ENCODE data around the gene DPYSL5.

DNA sequence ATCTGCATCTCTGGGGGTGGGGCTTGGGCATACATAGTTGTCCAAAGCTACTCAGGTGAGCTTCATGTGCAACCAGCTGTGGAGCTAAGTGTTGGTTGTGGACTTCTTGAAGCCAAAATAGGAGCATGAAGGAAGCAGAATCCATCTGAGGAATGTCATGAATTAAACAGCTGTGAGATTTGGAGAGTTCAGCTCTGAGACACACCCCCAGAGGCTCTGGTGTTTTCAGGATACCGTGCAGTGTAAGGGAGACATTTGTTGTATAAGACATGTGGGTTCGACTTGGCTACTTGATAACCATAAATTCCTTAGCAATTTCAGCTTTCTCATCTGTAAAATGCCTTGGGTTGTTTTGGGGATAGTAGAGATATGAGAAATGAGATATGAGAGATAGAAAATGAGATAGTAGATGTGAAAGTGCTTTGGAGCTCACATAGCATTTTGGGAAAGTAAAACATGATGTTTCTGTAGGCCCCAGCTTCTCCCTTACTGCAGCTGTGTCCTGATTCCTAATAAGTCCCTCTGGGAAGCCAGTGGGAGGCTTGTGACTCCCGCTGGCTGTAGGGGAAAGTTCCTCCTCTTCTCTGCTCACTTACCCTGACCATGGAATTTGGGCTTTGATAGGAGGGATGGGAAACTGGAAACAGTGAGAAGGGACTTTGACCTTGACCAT is 50.0 kb downstream of the DPYSL5 start:
- TF ChIP-seq, protein P1, sequence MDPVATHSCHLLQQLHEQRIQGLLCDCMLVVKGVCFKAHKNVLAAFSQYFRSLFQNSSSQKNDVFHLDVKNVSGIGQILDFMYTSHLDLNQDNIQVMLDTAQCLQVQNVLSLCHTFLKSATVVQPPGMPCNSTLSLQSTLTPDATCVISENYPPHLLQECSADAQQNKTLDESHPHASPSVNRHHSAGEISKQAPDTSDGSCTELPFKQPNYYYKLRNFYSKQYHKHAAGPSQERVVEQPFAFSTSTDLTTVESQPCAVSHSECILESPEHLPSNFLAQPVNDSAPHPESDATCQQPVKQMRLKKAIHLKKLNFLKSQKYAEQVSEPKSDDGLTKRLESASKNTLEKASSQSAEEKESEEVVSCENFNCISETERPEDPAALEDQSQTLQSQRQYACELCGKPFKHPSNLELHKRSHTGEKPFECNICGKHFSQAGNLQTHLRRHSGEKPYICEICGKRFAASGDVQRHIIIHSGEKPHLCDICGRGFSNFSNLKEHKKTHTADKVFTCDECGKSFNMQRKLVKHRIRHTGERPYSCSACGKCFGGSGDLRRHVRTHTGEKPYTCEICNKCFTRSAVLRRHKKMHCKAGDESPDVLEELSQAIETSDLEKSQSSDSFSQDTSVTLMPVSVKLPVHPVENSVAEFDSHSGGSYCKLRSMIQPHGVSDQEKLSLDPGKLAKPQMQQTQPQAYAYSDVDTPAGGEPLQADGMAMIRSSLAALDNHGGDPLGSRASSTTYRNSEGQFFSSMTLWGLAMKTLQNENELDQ (CRISPR knock-in tag; IDR thresholded peaks at IDR 0.05; ENCODE audit: borderline replicate concordance) = no peak
- TF ChIP-seq MAFF (IDR thresholded peaks at IDR 0.05; ENCODE audit: low read length) (no peak), POLR2AphosphoS5 (IDR thresholded peaks at IDR 0.05; ENCODE audit: control insufficient read depth, insufficient read depth, low read depth, low read length) (no peak), GTF2E2 (tag; IDR thresholded peaks at IDR 0.05) (no peak), ZFP36 (IDR thresholded peaks at IDR 0.05; ENCODE audit: low read depth, low read length, partially characterized antibody) (no peak), POLR2A (conservative IDR thresholded peaks at IDR 0.05) (no peak), TOE1 (IDR thresholded peaks at IDR 0.05; ENCODE audit: borderline replicate concordance) (no peak), TOE1 (CRISPR knock-in tag; IDR thresholded peaks at IDR 0.05; ENCODE audit: borderline replicate concordance, low read depth) (no peak), EP300 (IDR thresholded peaks at IDR 0.05; ENCODE audit: low read length) (no peak), ZNF583 (CRISPR knock-in tag; IDR thresholded peaks at IDR 0.05) (no peak), PHF8 (IDR thresholded peaks at IDR 0.05; ENCODE audit: borderline replicate concordance, low read length) (no peak)
- TF ChIP-seq, protein P2, sequence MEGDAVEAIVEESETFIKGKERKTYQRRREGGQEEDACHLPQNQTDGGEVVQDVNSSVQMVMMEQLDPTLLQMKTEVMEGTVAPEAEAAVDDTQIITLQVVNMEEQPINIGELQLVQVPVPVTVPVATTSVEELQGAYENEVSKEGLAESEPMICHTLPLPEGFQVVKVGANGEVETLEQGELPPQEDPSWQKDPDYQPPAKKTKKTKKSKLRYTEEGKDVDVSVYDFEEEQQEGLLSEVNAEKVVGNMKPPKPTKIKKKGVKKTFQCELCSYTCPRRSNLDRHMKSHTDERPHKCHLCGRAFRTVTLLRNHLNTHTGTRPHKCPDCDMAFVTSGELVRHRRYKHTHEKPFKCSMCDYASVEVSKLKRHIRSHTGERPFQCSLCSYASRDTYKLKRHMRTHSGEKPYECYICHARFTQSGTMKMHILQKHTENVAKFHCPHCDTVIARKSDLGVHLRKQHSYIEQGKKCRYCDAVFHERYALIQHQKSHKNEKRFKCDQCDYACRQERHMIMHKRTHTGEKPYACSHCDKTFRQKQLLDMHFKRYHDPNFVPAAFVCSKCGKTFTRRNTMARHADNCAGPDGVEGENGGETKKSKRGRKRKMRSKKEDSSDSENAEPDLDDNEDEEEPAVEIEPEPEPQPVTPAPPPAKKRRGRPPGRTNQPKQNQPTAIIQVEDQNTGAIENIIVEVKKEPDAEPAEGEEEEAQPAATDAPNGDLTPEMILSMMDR (IDR thresholded peaks at IDR 0.05 in 2 of 3, conservative IDR thresholded peaks at IDR 0.05 in 1 of 3; ENCODE audit: insufficient read depth in 2 of 3, low read depth in 1 of 3, low read length in 3 of 3) = no peak
- TF ChIP-seq, protein P3, sequence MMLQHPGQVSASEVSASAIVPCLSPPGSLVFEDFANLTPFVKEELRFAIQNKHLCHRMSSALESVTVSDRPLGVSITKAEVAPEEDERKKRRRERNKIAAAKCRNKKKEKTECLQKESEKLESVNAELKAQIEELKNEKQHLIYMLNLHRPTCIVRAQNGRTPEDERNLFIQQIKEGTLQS (IDR thresholded peaks at IDR 0.05) = no peak
- TF ChIP-seq, protein P3 (CRISPR knock-in tag; conservative IDR thresholded peaks at IDR 0.05) = no peak
- TF ChIP-seq, protein P4, sequence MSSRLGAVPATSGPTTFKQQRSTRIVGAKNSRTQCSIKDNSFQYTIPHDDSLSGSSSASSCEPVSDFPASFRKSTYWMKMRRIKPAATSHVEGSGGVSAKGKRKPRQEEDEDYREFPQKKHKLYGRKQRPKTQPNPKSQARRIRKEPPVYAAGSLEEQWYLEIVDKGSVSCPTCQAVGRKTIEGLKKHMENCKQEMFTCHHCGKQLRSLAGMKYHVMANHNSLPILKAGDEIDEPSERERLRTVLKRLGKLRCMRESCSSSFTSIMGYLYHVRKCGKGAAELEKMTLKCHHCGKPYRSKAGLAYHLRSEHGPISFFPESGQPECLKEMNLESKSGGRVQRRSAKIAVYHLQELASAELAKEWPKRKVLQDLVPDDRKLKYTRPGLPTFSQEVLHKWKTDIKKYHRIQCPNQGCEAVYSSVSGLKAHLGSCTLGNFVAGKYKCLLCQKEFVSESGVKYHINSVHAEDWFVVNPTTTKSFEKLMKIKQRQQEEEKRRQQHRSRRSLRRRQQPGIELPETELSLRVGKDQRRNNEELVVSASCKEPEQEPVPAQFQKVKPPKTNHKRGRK (tag; IDR thresholded peaks at IDR 0.05) = no peak

All from K562 (cell line).